Peyer's patch (tissue), 4 donors: ENCODE data around the gene ANKRD62. TPM values are rescaled to one million over a fixed set of nuclear protein-coding genes. Genes with fewer than 3 reads are reported as not detected.

ENCODE experiments used
- DNase-seq, 3 donors: peaks; one replicate each; pipeline ENCODE4 v3.0.0-alpha.2; 2017 to 2019
- H3K27ac ChIP-seq, 4 donors: fragments of 200-600 bp; sonication (generic); one replicate each; pipeline ENCODE4 v1.5.1; 2016 to 2019
- H3K27me3 ChIP-seq, 2 donors: fragments of 200-600 bp; sonication (generic); one replicate each; pipeline ENCODE4 v1.5.1; 2019
- H3K36me3 ChIP-seq, 3 donors: fragments of 200-600 bp; sonication (generic); one replicate each; pipeline ENCODE4 v1.5.1; 2016 to 2019
- H3K4me1 ChIP-seq, 4 donors: fragments of 200-600 bp; sonication (generic); one replicate each; pipeline ENCODE4 v1.5.1; 2016 to 2019
- H3K4me3 ChIP-seq, 4 donors: fragments of 200-600 bp; sonication (generic); 1 replicate in 3 of 4; 2 replicates in 1 of 4; pipeline ENCODE4 v1.5.1; 2016 to 2019; ENCODE audit warnings: mild to moderate bottlenecking in 1 of 4
- H3K9me3 ChIP-seq, 4 donors: fragments of 200-600 bp; sonication (generic); one replicate each; pipeline ENCODE4 v1.5.1; 2016 to 2019; ENCODE audit warnings: mild to moderate bottlenecking in 1 of 4
- CTCF ChIP-seq, 6 experiments: fragments of 450-650 bp in 4 of 6; fragments of 200-600 bp in 2 of 6; sonication (generic) in 1 of 6; IDR thresholded peaks; one replicate each; pipeline ENCODE4 v1.5.1; 2017 to 2019; ENCODE audit warnings: antibody characterized with exemption in 6 of 6, mild to moderate bottlenecking in 3 of 6, moderate library complexity in 1 of 6
- POLR2A ChIP-seq, 2 donors: fragments of 450-650 bp; IDR thresholded peaks; one replicate each; pipeline ENCODE4 v1.5.1; 2017; ENCODE audit warnings: antibody characterized with exemption in 2 of 2, mild to moderate bottlenecking in 2 of 2, moderate library complexity in 2 of 2
- total RNA-seq, 4 donors: library from RNA; depleted of rRNA; stranded (reverse); fragments of >200 nt; gene quantifications; one replicate each; pipeline ENCODE4 v1.1.0, GENCODE V29; 2016

Gene ANKRD62
- total RNA-seq, 4 donors from 2014 or later: not detected

GRCh38 chr18:12048827-12049175, 44.8 kb upstream of the ANKRD62 start:
- peaks cover 0 to 5% (median 0%) of the 10 kb centered on the region in 4 donors for H3K4me1 ChIP-seq
- H3K9me3 ChIP-seq: no peaks in the 10 kb centered on the region
- no peak overlapping the region for H3K4me3 ChIP-seq
- no peak for TF ChIP-seq CTCF (IDR thresholded peaks at IDR 0.05)
- H3K27ac ChIP-seq: no peak overlapping the region
- H3K36me3 ChIP-seq: no peaks in the 10 kb centered on the region
- DNase-seq: peak in 1 of 3 donors; percentile 6
- no peaks in the 10 kb centered on the region for H3K27me3 ChIP-seq

GRCh38 chr18:12049978-12050811, 43.4 kb upstream of the ANKRD62 start:
- Histone ChIP-seq H3K27me3 (no peaks in the 10 kb centered on the region), H3K9me3 (no peaks in the 10 kb centered on the region), H3K4me3 (no peak overlapping the region), H3K4me1 (peaks cover 0 to 5% (median 0%) of the 10 kb centered on the region in 4 donors), H3K36me3 (no peaks in the 10 kb centered on the region), H3K27ac (peak overlapping the region in 1 of 4 donors; percentile 60)
- DNase-seq: peak in 2 of 3 donors; percentile 45 to 61
- no peak for TF ChIP-seq CTCF (IDR thresholded peaks at IDR 0.05)
- no peak for TF ChIP-seq POLR2A (IDR thresholded peaks at IDR 0.05)

- H3K9me3 ChIP-seq: no peaks in the 10 kb centered on the region
- H3K4me3 ChIP-seq: no peak overlapping the region
Observed at GRCh38 chr18:12052866-12053265, 40.8 kb upstream of the ANKRD62 start.

GRCh38 chr18:12053289-12053688, 40.4 kb upstream of the ANKRD62 start:
- no peaks in the 10 kb centered on the region for H3K27me3 ChIP-seq

More at GRCh38 chr18:12052866-12053265, 40.8 kb upstream of the ANKRD62 start:
- no peak for DNase-seq
- Histone ChIP-seq H3K4me1 (peaks cover 0 to 5% (median 0%) of the 10 kb centered on the region in 4 donors), H3K36me3 (no peaks in the 10 kb centered on the region), H3K27me3 (no peaks in the 10 kb centered on the region), H3K27ac (no peak overlapping the region)
- TF ChIP-seq CTCF (IDR thresholded peaks at IDR 0.05) (no peak), POLR2A (IDR thresholded peaks at IDR 0.05) (no peak)

More at GRCh38 chr18:12053289-12053688, 40.4 kb upstream of the ANKRD62 start:
- peaks cover 0 to 5% (median 0%) of the 10 kb centered on the region in 4 donors for H3K4me1 ChIP-seq
- TF ChIP-seq CTCF (IDR thresholded peaks at IDR 0.05): no peak
- no peak for TF ChIP-seq POLR2A (IDR thresholded peaks at IDR 0.05)
- peak in 1 of 3 donors; percentile 16 for DNase-seq
- no peaks in the 10 kb centered on the region for H3K36me3 ChIP-seq
- H3K4me3 ChIP-seq: no peak overlapping the region
- no peak overlapping the region for H3K27ac ChIP-seq
- H3K9me3 ChIP-seq: no peaks in the 10 kb centered on the region
